ENCODE results near the gene PPFIA3.
A peak's percentile ranks its signal among the peaks of the same experiment; 100 is the strongest.
"Not testable (repeated sequence)": the region's sequence is repeated elsewhere in the genome, so short reads cannot be mapped to it uniquely, and the experiment has no call there.

PPFIA3 gene

GRCh38 chr19:49119411-49120324 is at the start of gene PPFIA3:
Gene PPFIA3 (plus strand): TSS chr19:49119544. CDS start chr19:49127874, 8,330 bp downstream.
- peak; percentile 19 for DNase-seq

GRCh38 chr19:49070416-49070815 is 48.9 kb upstream of the PPFIA3 start:
- DNase-seq = no peak

- DNase-seq = peak; percentile 30
Measured at GRCh38 chr19:49071860-49072547, 47.3 kb upstream of the PPFIA3 start.

- DNase-seq = no peak
Measured at GRCh38 chr19:49073514-49074378, 45.6 kb upstream of the PPFIA3 start.

GRCh38 chr19:49074869-49075268 is 44.5 kb upstream of the PPFIA3 start:
- not testable (repeated sequence) for DNase-seq

GRCh38 chr19:49080392-49080791 is 39.0 kb upstream of the PPFIA3 start:
- no peak for DNase-seq

- no peak for DNase-seq
Measured at GRCh38 chr19:49081273-49081672, 38.1 kb upstream of the PPFIA3 start.

GRCh38 chr19:49084206-49085019 is 34.9 kb upstream of the PPFIA3 start:
- DNase-seq = no peak

GRCh38 chr19:49085020-49085867 is 34.1 kb upstream of the PPFIA3 start, which contains the start of gene SNRNP70:
Gene SNRNP70 (plus strand): TSS chr19:49085451. CDS start chr19:49086415, 964 bp downstream.
- peak; percentile 99 for DNase-seq

GRCh38 chr19:49085868-49086232 is 33.5 kb upstream of the PPFIA3 start:
- no peak for DNase-seq

GRCh38 chr19:49086296-49086695 is 33.0 kb upstream of the PPFIA3 start:
- no peak for DNase-seq

GRCh38 chr19:49091391-49092038 is 27.8 kb upstream of the PPFIA3 start:
- DNase-seq = no peak

GRCh38 chr19:49092686-49093085 is 26.7 kb upstream of the PPFIA3 start:
- DNase-seq = no peak

GRCh38 chr19:49094505-49095482 is 24.6 kb upstream of the PPFIA3 start:
- DNase-seq = no peak

- peak; percentile 67 for DNase-seq
Measured at GRCh38 chr19:49097453-49098288, 21.7 kb upstream of the PPFIA3 start.

GRCh38 chr19:49098795-49099194 is 20.5 kb upstream of the PPFIA3 start:
- no peak for DNase-seq

GRCh38 chr19:49101160-49101559 is 18.2 kb upstream of the PPFIA3 start:
- no peak for DNase-seq

- no peak for DNase-seq
Measured at GRCh38 chr19:49102303-49102702, 17.0 kb upstream of the PPFIA3 start.

Measured in activated naive CD4-positive, alpha-beta T cell treated with anti-CD3 and anti-CD28 coated beads, Interleukin-2, amount 50 U/mL, for 16 hours (primary cell).